Gastrocnemius medialis (tissue), 4 donors: Measurements from ENCODE around the gene SLC26A9. TPM values are rescaled to one million over a fixed set of nuclear protein-coding genes. Genes with fewer than 3 reads are reported as not detected.

ENCODE experiments used
- ATAC-seq, 2 donors: fragments of 150-250 bp; one replicate each; pipeline ENCODE4 v1.9.1; 2016
- DNase-seq, 2 donors: peaks; one replicate each; pipeline ENCODE4 v3.0.0-alpha.2; 2019
- H3K27ac ChIP-seq, 4 donors: fragments of 200-600 bp; sonication (generic); 1 replicate in 1 of 4; 2 replicates in 3 of 4; pipeline ENCODE4 v1.5.1; 2016 to 2018; ENCODE audit warnings: mild to moderate bottlenecking in 2 of 4, moderate library complexity in 1 of 4
- H3K27me3 ChIP-seq, 3 donors: fragments of 200-600 bp; sonication (generic) in 2 of 3; 1 replicate in 1 of 3; 2 replicates in 2 of 3; pipeline versions ENCODE4 v1.5.1 to v1.6.0; 2016 to 2019; ENCODE audit warnings: mild to moderate bottlenecking in 1 of 3, moderate library complexity in 1 of 3
- H3K36me3 ChIP-seq, 2 donors: fragments of 200-600 bp; sonication (generic) in 1 of 2; one replicate each; pipeline ENCODE4 v1.5.1; 2017 to 2018
- H3K4me1 ChIP-seq, 2 donors: fragments of 200-600 bp; sonication (generic) in 1 of 2; one replicate each; pipeline ENCODE4 v1.5.1; 2016 to 2017; ENCODE audit warnings: mild to moderate bottlenecking in 2 of 2
- H3K4me3 ChIP-seq, 4 donors: fragments of 200-600 bp; sonication (generic) in 3 of 4; 1 replicate in 1 of 4; 2 replicates in 3 of 4; pipeline ENCODE4 v1.5.1; 2016 to 2019; ENCODE audit warnings: mild to moderate bottlenecking in 2 of 4
- H3K9me3 ChIP-seq, 3 donors: fragments of 200-600 bp; sonication (generic) in 2 of 3; 1 replicate in 1 of 3; 2 replicates in 2 of 3; pipeline ENCODE4 v1.5.1; 2016 to 2019
- CTCF ChIP-seq, 5 experiments: fragments of 450-650 bp in 3 of 5; fragments of 200-600 bp in 2 of 5; sonication (generic) in 2 of 5; IDR thresholded peaks in 4 of 5; conservative IDR thresholded peaks in 1 of 5; 1 replicate in 4 of 5; 2 replicates in 1 of 5; pipeline ENCODE4 v1.5.1; 2016 to 2019; ENCODE audit warnings: antibody characterized with exemption in 5 of 5, mild to moderate bottlenecking in 3 of 5, moderate library complexity in 3 of 5
- POLR2A ChIP-seq, 2 donors: fragments of 450-650 bp; IDR thresholded peaks; one replicate each; pipeline ENCODE4 v1.6.1; 2017; ENCODE audit warnings: antibody characterized with exemption in 2 of 2, mild to moderate bottlenecking in 2 of 2, moderate library complexity in 2 of 2
- in situ Hi-C, 4 donors: fragments of 200-750 bp; cut with MboI; loops; one replicate each; pipeline versions ENCODE4 v1.15.0 to v1.8.0; 2017; ENCODE audit warnings: low sequenced_read_pairs in 4 of 4
- intact Hi-C: fragments of 100-400 bp; cut with DNase I; formaldehyde crosslinking; loops from one replicate; pipeline ENCODE4 v1.15.1; 2023; ENCODE audit warnings: low total_unique reads
- total RNA-seq, 4 donors: library from RNA; depleted of rRNA; stranded (reverse); fragments of >200 nt; gene quantifications; one replicate each; pipeline versions ENCODE4 v1.1.0 to v1.2.3, GENCODE V29; 2016

The SLC26A9 gene
- total RNA-seq, 4 donors from 2014 or later: 0.10 to 0.32 (median 0.26) TPM

GRCh38 chr1:205989786-205990185 is 46.5 kb upstream of the SLC26A9 start:
- no peak for TF ChIP-seq POLR2A (IDR thresholded peaks at IDR 0.05)
- no peak for TF ChIP-seq CTCF (IDR thresholded peaks at IDR 0.05 in 4 of 5, conservative IDR thresholded peaks at IDR 0.05 in 1 of 5)
- peaks cover 0 to 4% of the 10 kb centered on the region in 2 donors for H3K4me1 ChIP-seq
- no peaks in the 10 kb centered on the region for H3K36me3 ChIP-seq
- H3K27ac ChIP-seq: no peak overlapping the region
- no peak for DNase-seq
- no peak overlapping the region for H3K4me3 ChIP-seq
- in situ Hi-C loops: loop anchor here in 3 of 4 donors (5.0 to 25.0 kb wide), 5 partner anchors 75 to 327 kb away; no protein-coding TSS in a partner anchor
- no peaks in the 10 kb centered on the region for H3K27me3 ChIP-seq
- no peak for ATAC-seq
- H3K9me3 ChIP-seq: no peaks in the 10 kb centered on the region
- intact Hi-C loops: no loop called here

- ATAC-seq (peak in 1 of 2 donors; percentile 24), DNase-seq (no peak)
- no peaks in the 10 kb centered on the region for H3K36me3 ChIP-seq
- no peak overlapping the region for H3K27ac ChIP-seq
- in situ Hi-C loops (loop anchor here in 3 of 4 donors (5.0 to 25.0 kb wide), 5 partner anchors 74 to 326 kb away; no protein-coding TSS in a partner anchor), intact Hi-C loops (no loop called here)
- H3K9me3 ChIP-seq: no peaks in the 10 kb centered on the region
- peaks cover 0 to 4% of the 10 kb centered on the region in 2 donors for H3K4me1 ChIP-seq
- no peak overlapping the region for H3K4me3 ChIP-seq
- TF ChIP-seq CTCF (IDR thresholded peaks at IDR 0.05 in 4 of 5, conservative IDR thresholded peaks at IDR 0.05 in 1 of 5) (no peak), POLR2A (IDR thresholded peaks at IDR 0.05) (no peak)
- H3K27me3 ChIP-seq: no peaks in the 10 kb centered on the region
These were observed 45.3 kb upstream of the SLC26A9 start for GRCh38 chr1:205988585-205988995.

- intact Hi-C loops (no loop called here), in situ Hi-C loops (loop anchor here in 3 of 4 donors (5.0 to 25.0 kb wide), 5 partner anchors 72 to 325 kb away; no protein-coding TSS in a partner anchor)
- Histone ChIP-seq H3K27ac (no peak overlapping the region), H3K27me3 (no peaks in the 10 kb centered on the region), H3K4me1 (peaks cover 0 to 4% of the 10 kb centered on the region in 2 donors), H3K36me3 (no peaks in the 10 kb centered on the region), H3K4me3 (no peak overlapping the region), H3K9me3 (no peaks in the 10 kb centered on the region)
- ATAC-seq (no peak), DNase-seq (no peak)
- TF ChIP-seq CTCF (IDR thresholded peaks at IDR 0.05 in 4 of 5, conservative IDR thresholded peaks at IDR 0.05 in 1 of 5): no peak
These were observed 43.6 kb upstream of the SLC26A9 start for GRCh38 chr1:205986861-205987260.

- in situ Hi-C loops: loop anchor here in 3 of 4 donors (5.0 to 25.0 kb wide), 5 partner anchors 71 to 324 kb away; no protein-coding TSS in a partner anchor
- H3K36me3 ChIP-seq: no peaks in the 10 kb centered on the region
- H3K27me3 ChIP-seq: no peaks in the 10 kb centered on the region
- DNase-seq (no peak), ATAC-seq (no peak)
- no peak overlapping the region for H3K4me3 ChIP-seq
- H3K9me3 ChIP-seq: no peaks in the 10 kb centered on the region
- peaks cover 0 to 4% of the 10 kb centered on the region in 2 donors for H3K4me1 ChIP-seq
- intact Hi-C loops: no loop called here
- no peak for TF ChIP-seq POLR2A (IDR thresholded peaks at IDR 0.05)
- no peak for TF ChIP-seq CTCF (IDR thresholded peaks at IDR 0.05 in 4 of 5, conservative IDR thresholded peaks at IDR 0.05 in 1 of 5)
- H3K27ac ChIP-seq: no peak overlapping the region
These were observed 43.0 kb upstream of the SLC26A9 start for GRCh38 chr1:205986292-205986691.
